Measurements from ENCODE around the gene NIN. TPM values are rescaled to one million over a fixed set of nuclear protein-coding genes. Genes with fewer than 3 reads are reported as not detected.

NIN gene
- total RNA-seq, 1 donor from 2014 or later: 33.2 TPM

- H3K36me3 Mint-ChIP-seq: peaks cover 5% of the 10 kb centered on the region
- no peaks in the 10 kb centered on the region for H3K27me3 Mint-ChIP-seq (ENCODE audit: low read depth)
- H3K4me3 Mint-ChIP-seq: no peak overlapping the region
- no peak for TF ChIP-seq CTCF (IDR thresholded peaks at IDR 0.05; ENCODE audit: unreplicated experiment)
- no peak overlapping the region for H3K27ac Mint-ChIP-seq
- no peaks in the 10 kb centered on the region for H3K9me3 Mint-ChIP-seq
- no peaks in the 10 kb centered on the region for H3K4me1 Mint-ChIP-seq
- no peak for DNase-seq (ENCODE audit: low spot score in 2 of 2, unreplicated experiment in 2 of 2)
Observed at GRCh38 chr14:50806241-50806933, 24.6 kb downstream of the NIN start.

DNA sequence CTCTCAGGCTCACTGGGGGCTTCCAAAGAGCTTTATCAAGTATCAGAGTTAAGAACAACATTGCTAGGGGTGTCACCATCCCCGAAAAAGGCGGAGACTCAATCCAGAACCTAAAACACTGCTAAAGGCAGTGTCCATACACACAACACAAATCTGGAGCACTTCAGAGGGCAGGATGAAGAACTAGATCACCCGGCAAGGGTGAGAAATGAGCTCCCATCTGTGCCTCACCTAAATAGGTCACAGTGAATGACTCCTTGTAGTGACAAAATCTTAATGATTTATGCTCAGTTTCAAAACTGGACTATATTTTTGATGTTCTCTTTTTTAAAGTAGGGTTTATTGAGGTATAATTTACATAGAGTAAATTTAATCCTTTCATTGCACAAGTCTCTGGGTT is 25.6 kb downstream of the NIN start:
- H3K27me3 Mint-ChIP-seq (ENCODE audit: low read depth): no peaks in the 10 kb centered on the region
- no peak overlapping the region for H3K27ac Mint-ChIP-seq
- TF ChIP-seq CTCF (IDR thresholded peaks at IDR 0.05; ENCODE audit: unreplicated experiment): no peak
- H3K4me1 Mint-ChIP-seq: no peaks in the 10 kb centered on the region
- no peak overlapping the region for H3K4me3 Mint-ChIP-seq
- no peak for DNase-seq (ENCODE audit: low spot score in 2 of 2, unreplicated experiment in 2 of 2)
- H3K9me3 Mint-ChIP-seq: no peaks in the 10 kb centered on the region
- peaks cover 5% of the 10 kb centered on the region for H3K36me3 Mint-ChIP-seq

- Mint-ChIP-seq H3K4me1 (no peaks in the 10 kb centered on the region), H3K27me3 (ENCODE audit: low read depth) (no peaks in the 10 kb centered on the region), H3K27ac (no peak overlapping the region), H3K9me3 (no peaks in the 10 kb centered on the region), H3K36me3 (peaks cover 7% of the 10 kb centered on the region), H3K4me3 (no peak overlapping the region)
- no peak for TF ChIP-seq CTCF (IDR thresholded peaks at IDR 0.05; ENCODE audit: unreplicated experiment)
- DNase-seq (ENCODE audit: low spot score in 2 of 2, unreplicated experiment in 2 of 2): no peak
Observed at GRCh38 chr14:50804181-50804721, 26.7 kb downstream of the NIN start.

GRCh38 chr14:50801706-50802105 is 29.3 kb downstream of the NIN start:
- H3K4me3 Mint-ChIP-seq: no peak overlapping the region
- H3K9me3 Mint-ChIP-seq: no peaks in the 10 kb centered on the region
- H3K27me3 Mint-ChIP-seq (ENCODE audit: low read depth): no peaks in the 10 kb centered on the region
- H3K36me3 Mint-ChIP-seq: peaks cover 7% of the 10 kb centered on the region
- no peak overlapping the region for H3K27ac Mint-ChIP-seq
- DNase-seq (ENCODE audit: low spot score in 2 of 2, unreplicated experiment in 2 of 2): no peak
- no peak for TF ChIP-seq CTCF (IDR thresholded peaks at IDR 0.05; ENCODE audit: unreplicated experiment)
- peaks cover 2% of the 10 kb centered on the region for H3K4me1 Mint-ChIP-seq

- TF ChIP-seq CTCF (IDR thresholded peaks at IDR 0.05; ENCODE audit: unreplicated experiment): no peak
- H3K27ac Mint-ChIP-seq: no peak overlapping the region
- peaks cover 13% of the 10 kb centered on the region for H3K4me1 Mint-ChIP-seq
Observed at GRCh38 chr14:50800032-50800431, 30.9 kb downstream of the NIN start.

More at GRCh38 chr14:50800032-50800431, 30.9 kb downstream of the NIN start:
- Mint-ChIP-seq H3K4me3 (no peak overlapping the region), H3K27me3 (ENCODE audit: low read depth) (no peaks in the 10 kb centered on the region), H3K36me3 (peaks cover 1% of the 10 kb centered on the region), H3K9me3 (no peaks in the 10 kb centered on the region)
- DNase-seq (ENCODE audit: low spot score in 2 of 2, unreplicated experiment in 2 of 2): no peak

All from mesothelial cell of epicardium (in vitro differentiated cells).